Measurements from ENCODE around the gene RHOT1.
A peak's percentile ranks its signal among the peaks of the same experiment; 100 is the strongest.
"Not testable (repeated sequence)": the region's sequence is repeated elsewhere in the genome, so short reads cannot be mapped to it uniquely, and the experiment has no call there.

The RHOT1 gene

DNA sequence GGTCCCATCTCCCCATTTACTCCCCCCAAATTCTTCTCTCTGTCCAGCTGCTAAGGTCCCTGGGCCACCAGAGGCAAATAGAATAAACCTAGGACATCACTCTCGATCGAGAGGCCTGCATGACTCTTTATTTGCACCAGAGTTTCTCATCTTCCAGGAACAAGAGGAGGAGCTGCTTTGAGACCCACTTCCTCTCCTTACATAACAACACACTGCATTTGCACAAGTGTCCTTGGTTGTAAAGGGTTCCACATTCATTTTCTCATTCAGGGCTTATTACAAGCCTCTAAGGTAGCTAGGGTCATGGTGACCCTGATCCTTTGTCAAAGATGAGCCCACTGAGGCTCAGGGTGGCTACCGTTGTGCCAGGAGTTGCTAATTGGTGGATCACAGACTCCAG lies 38.1 kb upstream of the RHOT1 start:
- peak; percentile 2 for DNase-seq (ENCODE audit: low spot score)
- TF ChIP-seq, protein P1, sequence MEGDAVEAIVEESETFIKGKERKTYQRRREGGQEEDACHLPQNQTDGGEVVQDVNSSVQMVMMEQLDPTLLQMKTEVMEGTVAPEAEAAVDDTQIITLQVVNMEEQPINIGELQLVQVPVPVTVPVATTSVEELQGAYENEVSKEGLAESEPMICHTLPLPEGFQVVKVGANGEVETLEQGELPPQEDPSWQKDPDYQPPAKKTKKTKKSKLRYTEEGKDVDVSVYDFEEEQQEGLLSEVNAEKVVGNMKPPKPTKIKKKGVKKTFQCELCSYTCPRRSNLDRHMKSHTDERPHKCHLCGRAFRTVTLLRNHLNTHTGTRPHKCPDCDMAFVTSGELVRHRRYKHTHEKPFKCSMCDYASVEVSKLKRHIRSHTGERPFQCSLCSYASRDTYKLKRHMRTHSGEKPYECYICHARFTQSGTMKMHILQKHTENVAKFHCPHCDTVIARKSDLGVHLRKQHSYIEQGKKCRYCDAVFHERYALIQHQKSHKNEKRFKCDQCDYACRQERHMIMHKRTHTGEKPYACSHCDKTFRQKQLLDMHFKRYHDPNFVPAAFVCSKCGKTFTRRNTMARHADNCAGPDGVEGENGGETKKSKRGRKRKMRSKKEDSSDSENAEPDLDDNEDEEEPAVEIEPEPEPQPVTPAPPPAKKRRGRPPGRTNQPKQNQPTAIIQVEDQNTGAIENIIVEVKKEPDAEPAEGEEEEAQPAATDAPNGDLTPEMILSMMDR (IDR thresholded peaks at IDR 0.05; ENCODE audit: extremely low read depth, missing control alignments): no peak

GRCh38 chr17:32106471-32106981 lies 35.8 kb upstream of the RHOT1 start:
- DNase-seq (ENCODE audit: low spot score): not testable (repeated sequence)

- DNase-seq (ENCODE audit: low spot score): not testable (repeated sequence)
Observed at GRCh38 chr17:32107194-32107593, 35.1 kb upstream of the RHOT1 start.

DNA sequence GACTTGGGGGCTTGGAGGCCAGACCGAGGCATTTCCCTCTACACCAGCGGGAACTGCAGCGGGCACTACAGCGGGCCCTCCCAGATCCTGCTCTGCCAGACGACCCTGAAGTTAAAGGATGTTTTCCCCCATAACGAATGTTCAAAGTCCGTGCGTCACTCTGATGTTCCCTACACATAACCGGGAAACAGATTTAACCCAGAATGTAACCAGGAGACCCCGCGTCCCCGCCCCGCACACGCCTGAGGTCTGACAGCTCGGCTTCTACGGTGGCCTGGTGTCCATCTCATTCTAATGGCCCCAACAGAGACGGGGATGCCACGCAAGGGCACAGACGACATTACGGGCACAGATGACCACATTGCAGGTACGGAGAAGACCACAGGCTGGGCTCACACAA lies 31.7 kb upstream of the RHOT1 start:
- no peak for DNase-seq (ENCODE audit: low spot score)
- TF ChIP-seq, protein P1 (IDR thresholded peaks at IDR 0.05; ENCODE audit: extremely low read depth, missing control alignments): no peak

DNA sequence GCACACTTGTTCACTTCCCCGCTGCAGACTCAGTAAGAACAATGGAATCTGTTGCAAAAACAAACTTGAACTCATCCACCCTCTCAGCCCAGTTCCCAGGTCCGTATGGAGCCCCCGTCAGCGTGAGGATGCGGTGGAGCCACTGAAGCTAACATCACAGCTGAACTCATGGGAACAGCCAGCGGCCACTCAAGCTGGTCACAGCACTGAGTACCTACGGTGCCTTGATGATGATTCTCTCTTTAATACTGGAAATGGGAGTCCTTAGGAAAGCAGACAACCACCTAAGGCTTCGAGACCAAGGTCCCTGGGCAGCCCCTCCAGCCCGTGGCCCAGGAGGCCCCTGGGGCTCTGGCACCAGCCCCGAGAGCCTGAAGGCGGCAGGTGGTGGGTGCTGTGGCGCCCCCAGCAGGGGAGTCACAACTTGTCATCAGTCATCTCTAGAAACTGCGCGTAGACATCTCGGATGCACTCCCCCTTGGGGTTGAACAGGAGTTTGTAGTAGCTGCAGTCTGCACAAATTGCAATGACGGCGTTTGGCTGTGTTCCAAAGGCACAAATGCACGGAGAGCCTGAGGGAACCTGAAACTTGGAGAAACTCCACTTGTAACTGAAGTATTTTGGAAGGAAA lies 31.0 kb upstream of the RHOT1 start:
- DNase-seq (ENCODE audit: low spot score): no peak
- TF ChIP-seq, protein P1 (IDR thresholded peaks at IDR 0.05; ENCODE audit: extremely low read depth, missing control alignments): no peak

DNA sequence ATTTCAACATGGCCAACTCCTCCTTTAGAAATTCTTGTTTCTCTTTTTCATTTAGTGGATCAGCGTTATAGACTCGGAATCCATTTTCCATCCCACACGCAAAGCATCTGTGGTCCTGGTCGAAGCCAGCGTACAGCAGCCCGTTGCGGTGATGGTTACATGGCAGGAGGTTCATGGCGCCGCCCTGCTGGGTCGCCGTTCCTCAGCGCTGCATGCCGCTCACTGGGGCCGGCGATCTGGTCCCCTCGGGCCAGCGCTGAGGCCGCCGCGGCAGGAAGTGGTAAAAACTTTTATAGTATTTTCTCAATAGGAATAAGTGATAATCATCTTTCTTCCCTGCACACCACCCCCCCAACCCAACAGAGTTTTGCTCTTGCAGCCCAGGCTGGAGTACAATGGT lies 29.9 kb upstream of the RHOT1 start:
- DNase-seq (ENCODE audit: low spot score): no peak

DNA sequence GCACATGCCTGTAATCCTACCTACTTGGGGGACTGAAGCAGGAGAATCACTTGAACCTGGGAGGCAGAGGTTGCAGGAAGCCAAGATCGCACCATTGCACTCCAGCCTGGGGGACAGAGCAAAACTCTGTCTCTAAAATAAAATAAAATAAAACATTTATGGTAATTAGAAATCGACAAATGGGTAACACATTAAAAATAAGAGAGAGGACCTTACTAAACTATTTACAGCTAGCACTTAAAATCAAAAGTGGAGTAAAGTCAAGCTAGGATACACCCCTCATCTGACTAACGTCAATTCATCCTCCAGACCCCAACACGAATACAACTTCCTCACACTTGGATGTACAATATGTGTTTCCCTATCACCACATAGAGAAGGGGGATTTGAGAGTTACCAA lies 27.8 kb upstream of the RHOT1 start:
- no peak for DNase-seq (ENCODE audit: low spot score)
- TF ChIP-seq, protein P1 (IDR thresholded peaks at IDR 0.05; ENCODE audit: extremely low read depth, missing control alignments): no peak

More for the DNA sequence above, 29.9 kb upstream of the RHOT1 start:
- TF ChIP-seq, protein P1 (IDR thresholded peaks at IDR 0.05; ENCODE audit: extremely low read depth, missing control alignments): no peak

DNA sequence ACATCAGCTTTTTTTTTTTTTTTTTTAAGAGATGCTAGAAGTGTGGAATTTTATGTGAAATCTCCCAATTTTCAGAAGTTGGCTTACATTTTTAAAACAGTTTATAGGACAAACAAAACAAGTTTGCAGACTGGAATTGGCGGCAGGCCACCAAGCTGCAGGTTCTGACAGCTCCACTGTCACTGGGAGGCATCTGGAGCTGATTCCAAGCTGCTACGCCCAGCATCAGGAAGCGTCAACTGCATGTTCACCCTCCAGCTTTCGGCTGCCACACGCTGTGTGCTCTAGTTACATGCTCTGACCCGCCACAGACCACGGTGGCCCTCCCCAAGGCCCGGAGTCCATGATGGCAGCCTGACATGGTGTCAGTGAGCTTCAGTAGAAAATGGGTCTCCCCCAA lies 26.8 kb upstream of the RHOT1 start:
- DNase-seq (ENCODE audit: low spot score): not testable (repeated sequence)

DNA sequence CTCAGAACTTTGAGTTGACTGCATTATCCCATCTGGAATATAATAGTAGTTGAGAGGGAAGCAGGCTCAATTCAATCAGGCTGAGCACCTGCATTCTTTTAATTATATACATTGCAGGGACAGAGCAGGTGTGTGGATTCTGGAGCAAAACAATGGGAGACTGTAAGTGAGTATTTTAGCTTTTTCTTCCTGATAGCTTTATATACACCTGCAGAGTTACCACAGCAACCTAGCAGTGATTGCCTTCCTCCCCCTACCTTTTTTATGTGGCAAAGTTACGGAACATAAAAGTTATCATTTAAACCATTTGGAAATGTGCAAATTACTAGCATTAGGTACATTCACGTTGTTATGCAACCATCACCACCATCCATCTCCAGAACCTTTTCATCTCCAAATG lies 25.4 kb upstream of the RHOT1 start:
- TF ChIP-seq, protein P1 (IDR thresholded peaks at IDR 0.05; ENCODE audit: extremely low read depth, missing control alignments): no peak

More for the DNA sequence above, 25.4 kb upstream of the RHOT1 start:
- DNase-seq (ENCODE audit: low spot score): no peak
